Cardiac muscle cell (in vitro differentiated cells and primary cell): Measurements from ENCODE around the gene CYFIP1. TPM values are rescaled to one million over a fixed set of nuclear protein-coding genes. Genes with fewer than 3 reads are reported as not detected.

Experiments used
- DNase-seq, 2 donors: peaks; one replicate each; pipeline versions ENCODE4 v3.0.0 to v3.0.0-alpha.2; 2010 to 2017; ENCODE audit warnings: low read depth in 1 of 2, low spot score in 1 of 2
- H3K27ac ChIP-seq: fragments of 200-600 bp; sonication (generic); 2 replicates; pipeline ENCODE4 v1.5.1; 2016
- H3K27me3 ChIP-seq: fragments of 200-600 bp; sonication (generic); 2 replicates; pipeline ENCODE4 v1.6.0; 2016; ENCODE audit warnings: control low read depth
- H3K36me3 ChIP-seq: fragments of 200-600 bp; sonication (generic); 2 replicates; pipeline ENCODE4 v1.5.1; 2016; ENCODE audit warnings: control low read depth
- H3K4me1 ChIP-seq: fragments of 200-600 bp; sonication (generic); 2 replicates; pipeline ENCODE4 v1.8.1; 2017; ENCODE audit warnings: low read depth, mild to moderate bottlenecking, mixed run types
- H3K4me3 ChIP-seq: fragments of 200-600 bp; sonication (generic); 2 replicates; pipeline ENCODE4 v1.5.1; 2016; ENCODE audit warnings: mild to moderate bottlenecking
- H3K9me3 ChIP-seq: fragments of 200-600 bp; sonication (generic); 2 replicates; pipeline ENCODE4 v1.5.1; 2017; ENCODE audit warnings: low read depth, mild to moderate bottlenecking, control low read depth
- CTCF ChIP-seq: IDR thresholded peaks from 2 replicates; pipeline ENCODE4 v1.5.1; 2012; ENCODE audit warnings: low read depth, mild to moderate bottlenecking, low read length
- polyA plus RNA-seq: library from polyadenylated mRNA; unstranded; fragments of >200 nt; fragmentation: Nextera tagmentation; extraction: Ambion mirVana; gene quantifications from 2 replicates; pipeline ENCODE4 v1.2.1, GENCODE V29; 2016
- total RNA-seq: library from RNA; depleted of rRNA; stranded (reverse); fragments of >200 nt; gene quantifications from 2 replicates; pipeline ENCODE4 v1.2.3, GENCODE V29; 2016

CYFIP1 gene
- total and polyA plus RNA-seq, 2 experiments from 2014 or later, result 32.9 to 38.7 TPM

GRCh38 chr15:22838292-22839042 lies 141.7 kb downstream of the CYFIP1 start, which contains the start of gene NIPA2:
Gene NIPA2, plus strand, starts transcription at chr15:22838666. Its CDS starts 13,066 bp downstream, at chr15:22851732.
- Histone ChIP-seq H3K27ac (peak within 1 kb of the TSS; percentile 95), H3K4me1 (peaks cover 7% of the 10 kb centered on the region), H3K4me3 (peak within 1 kb of the TSS; percentile 81), H3K9me3 (no peaks in the 10 kb centered on the region), H3K36me3 (no peaks in the 10 kb centered on the region), H3K27me3 (no peaks in the 10 kb centered on the region)
- DNase-seq, result peak; percentile 99
- TF ChIP-seq CTCF, result no peak

GRCh38 chr15:22831473-22831872 lies 148.7 kb downstream of the CYFIP1 start:
- peaks cover 3% of the 10 kb centered on the region for H3K36me3 ChIP-seq
- no peaks in the 10 kb centered on the region for H3K9me3 ChIP-seq
- no peaks in the 10 kb centered on the region for H3K4me1 ChIP-seq
- no peak overlapping the region for H3K4me3 ChIP-seq
- no peak for TF ChIP-seq CTCF
- no peaks in the 10 kb centered on the region for H3K27me3 ChIP-seq
- no peak overlapping the region for H3K27ac ChIP-seq
- DNase-seq, result no peak

- no peak for DNase-seq
- Histone ChIP-seq H3K27ac (no peak overlapping the region), H3K36me3 (peaks cover 23% of the 10 kb centered on the region), H3K27me3 (no peaks in the 10 kb centered on the region), H3K9me3 (no peaks in the 10 kb centered on the region), H3K4me1 (no peaks in the 10 kb centered on the region), H3K4me3 (no peak overlapping the region)
- TF ChIP-seq CTCF, result no peak
These were observed 153.0 kb downstream of the CYFIP1 start for GRCh38 chr15:22827125-22827524.

GRCh38 chr15:22823495-22824128 lies 156.6 kb downstream of the CYFIP1 start:
- Histone ChIP-seq H3K27me3 (no peaks in the 10 kb centered on the region), H3K27ac (no peak overlapping the region), H3K9me3 (no peaks in the 10 kb centered on the region), H3K36me3 (peaks cover 23% of the 10 kb centered on the region), H3K4me3 (no peak overlapping the region), H3K4me1 (no peaks in the 10 kb centered on the region)
- no peak for DNase-seq
- TF ChIP-seq CTCF, result no peak

GRCh38 chr15:22819651-22820050 lies 160.5 kb downstream of the CYFIP1 start:
- H3K36me3 ChIP-seq, result peaks cover 11% of the 10 kb centered on the region
- no peak for TF ChIP-seq CTCF
- no peaks in the 10 kb centered on the region for H3K4me1 ChIP-seq
- H3K9me3 ChIP-seq, result no peaks in the 10 kb centered on the region
- no peak for DNase-seq
- H3K27me3 ChIP-seq, result no peaks in the 10 kb centered on the region
- no peak overlapping the region for H3K27ac ChIP-seq
- no peak overlapping the region for H3K4me3 ChIP-seq

Other genes starting within 250 kb of the CYFIP1 start
- gene NIPA1, start 193.7 kb downstream of the CYFIP1 start, total RNA-seq, result 10.1 and 13.6 TPM in 2 replicates
- 6.5 and 11.6 TPM in 2 replicates for gene NIPA1, start 193.7 kb downstream of the CYFIP1 start, polyA plus RNA-seq
- 49.8 and 80.7 TPM in 2 replicates for gene NIPA2, start 141.7 kb downstream of the CYFIP1 start, total RNA-seq
- gene NIPA2, start 141.7 kb downstream of the CYFIP1 start, polyA plus RNA-seq, result 58.0 and 64.2 TPM in 2 replicates
- 13.2 and 14.6 TPM in 2 replicates for gene TUBGCP5, start 59.2 kb upstream of the CYFIP1 start, total RNA-seq
- gene TUBGCP5, start 59.2 kb upstream of the CYFIP1 start, polyA plus RNA-seq, result 11.8 and 19.1 TPM in 2 replicates
- not detected in 2 replicates for gene GOLGA6L1, start 156.5 kb upstream of the CYFIP1 start, total RNA-seq
- not detected in 2 replicates for gene GOLGA6L1, start 156.5 kb upstream of the CYFIP1 start, polyA plus RNA-seq